ENCODE measurements around the gene KLHL11.
A peak's percentile ranks its signal among the peaks of the same experiment; 100 is the strongest.
"Not testable (repeated sequence)": the region's sequence is repeated elsewhere in the genome, so short reads cannot be mapped to it uniquely, and the experiment has no call there.

Gene KLHL11

DNA sequence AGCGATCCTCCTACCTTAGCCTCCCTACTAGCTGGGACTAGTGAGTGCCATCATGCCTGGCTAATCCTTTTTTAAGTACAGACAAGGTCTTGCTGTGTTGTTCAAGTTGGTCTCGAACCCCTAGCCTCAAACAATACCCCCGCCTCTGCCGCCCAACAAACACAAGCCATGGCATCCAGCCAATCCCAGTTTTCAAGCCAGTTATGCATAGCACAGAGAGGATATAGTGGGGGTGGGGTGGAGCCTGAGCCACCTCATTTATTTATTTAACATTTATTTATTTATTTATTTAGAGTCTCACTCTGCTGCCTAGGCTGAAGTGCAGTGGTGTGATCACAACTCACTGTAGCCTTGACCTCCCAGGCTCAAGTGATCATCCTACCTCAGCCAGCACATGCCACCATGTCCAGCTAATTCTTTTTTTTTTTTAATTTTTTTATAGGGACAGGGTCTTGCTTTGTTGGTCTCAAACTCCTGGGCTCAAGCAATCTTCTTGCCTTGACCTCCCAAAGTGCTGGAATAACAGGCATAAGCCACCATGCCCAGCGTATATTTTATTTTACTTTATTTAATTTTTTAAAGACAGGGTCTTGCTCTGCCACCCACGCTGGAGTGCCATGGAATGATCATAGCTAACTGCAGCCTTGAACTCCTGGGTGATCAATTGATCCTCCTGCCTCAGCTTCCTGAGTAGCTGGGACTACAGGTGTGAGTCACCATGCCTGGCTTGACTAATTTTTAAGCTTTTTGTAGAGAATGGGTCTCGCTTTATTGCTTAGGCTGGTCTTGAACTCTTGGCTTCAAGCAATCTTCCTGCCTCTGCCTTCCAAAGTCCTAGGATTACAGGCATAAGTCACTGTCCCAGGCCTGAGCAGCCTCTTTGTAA is 26.2 kb upstream of the KLHL11 start:
- TF ChIP-seq CTCF (IDR thresholded peaks at IDR 0.05; ENCODE audit: borderline replicate concordance, control extremely low read depth, extremely low read depth, insufficient read depth, missing control alignments) = no peak
- in situ Hi-C loops (cut with MboI; ENCODE audit: low sequenced_read_pairs, unreplicated experiment) = no loop called here
- no peak for DNase-seq (ENCODE audit: low spot score)

DNA sequence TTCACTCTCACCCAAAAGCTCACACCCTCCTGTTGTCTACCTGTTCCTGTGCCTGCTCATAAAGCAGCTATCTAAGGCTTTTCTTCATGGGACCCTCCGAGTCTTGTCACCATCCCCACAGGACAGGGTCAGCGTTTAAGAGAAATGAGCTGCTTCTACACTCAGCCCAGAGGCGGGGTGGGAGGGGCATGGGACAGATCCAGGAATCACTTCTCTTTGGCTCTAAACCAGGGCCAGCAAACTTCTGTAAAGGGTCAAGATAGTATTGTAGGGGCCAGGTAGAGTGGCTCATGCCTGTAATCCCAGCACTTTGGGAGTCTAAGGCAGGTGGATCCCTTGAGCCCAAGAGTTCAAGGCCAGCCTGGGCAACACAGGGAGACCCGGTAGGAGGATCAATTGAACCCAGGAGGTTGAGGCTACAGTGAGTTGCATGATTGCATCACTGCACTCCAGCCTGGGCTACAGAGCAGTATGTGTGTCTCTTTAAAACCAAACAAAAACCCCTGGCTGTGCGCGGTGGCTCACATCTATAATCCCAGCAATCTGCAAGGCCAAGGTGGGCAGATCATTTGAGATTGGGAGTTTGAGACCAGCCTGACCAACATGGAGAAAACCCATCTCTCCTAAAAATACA is 23.2 kb upstream of the KLHL11 start:
- in situ Hi-C loops (cut with MboI; ENCODE audit: low sequenced_read_pairs, unreplicated experiment) = no loop called here
- no peak for TF ChIP-seq CTCF (IDR thresholded peaks at IDR 0.05; ENCODE audit: borderline replicate concordance, control extremely low read depth, extremely low read depth, insufficient read depth, missing control alignments)
- DNase-seq (ENCODE audit: low spot score) = no peak

- in situ Hi-C loops (cut with MboI; ENCODE audit: low sequenced_read_pairs, unreplicated experiment) = no loop called here
- peak; percentile 1 for TF ChIP-seq CTCF (IDR thresholded peaks at IDR 0.05; ENCODE audit: borderline replicate concordance, control extremely low read depth, extremely low read depth, insufficient read depth, missing control alignments)
- DNase-seq (ENCODE audit: low spot score) = no peak
Measured at GRCh38 chr17:41885733-41886132, 20.5 kb upstream of the KLHL11 start.

DNA sequence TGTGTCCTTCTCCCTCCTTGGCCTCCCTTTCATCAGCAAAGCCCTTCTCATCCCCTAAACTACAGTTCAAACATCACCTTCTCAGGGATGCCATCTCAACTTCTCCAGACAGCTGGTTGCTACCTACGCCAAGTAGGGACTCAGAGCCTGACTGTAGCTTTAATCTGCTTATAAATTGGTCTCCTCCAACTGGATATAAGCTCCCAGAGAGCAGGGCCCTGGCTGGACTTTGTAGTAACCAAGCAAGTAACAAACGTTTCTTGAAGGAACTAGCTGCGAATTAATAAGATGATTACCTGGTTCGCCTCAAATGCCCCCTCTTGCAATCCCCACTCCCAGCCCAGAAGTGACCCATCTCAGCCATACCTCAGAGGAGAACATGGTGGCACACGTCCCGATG is 17.5 kb upstream of the KLHL11 start:
- no peak for TF ChIP-seq CTCF (IDR thresholded peaks at IDR 0.05; ENCODE audit: borderline replicate concordance, control extremely low read depth, extremely low read depth, insufficient read depth, missing control alignments)
- in situ Hi-C loops (cut with MboI; ENCODE audit: low sequenced_read_pairs, unreplicated experiment) = no loop called here
- DNase-seq (ENCODE audit: low spot score) = no peak

DNA sequence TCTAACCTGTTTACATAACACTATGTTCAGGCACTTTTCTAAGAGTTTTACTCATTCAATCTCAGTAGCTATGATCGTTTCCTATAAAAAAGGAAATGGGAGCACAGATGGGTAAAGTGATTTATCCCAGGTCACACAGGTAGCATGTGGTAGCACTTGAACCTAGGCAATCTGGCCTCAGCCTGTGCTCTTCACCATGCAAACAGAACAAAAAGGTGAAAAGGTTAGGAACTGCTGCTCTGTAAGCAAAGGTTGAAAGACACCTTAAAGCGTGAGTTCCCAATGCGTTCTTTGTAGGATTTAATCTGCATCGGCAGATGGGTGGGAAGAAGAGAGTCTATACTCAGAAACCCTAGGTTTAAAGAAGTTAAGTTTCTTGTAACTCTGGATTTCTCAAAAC is 14.9 kb upstream of the KLHL11 start:
- in situ Hi-C loops (cut with MboI; ENCODE audit: low sequenced_read_pairs, unreplicated experiment) = no loop called here
- no peak for DNase-seq (ENCODE audit: low spot score)
- TF ChIP-seq CTCF (IDR thresholded peaks at IDR 0.05; ENCODE audit: borderline replicate concordance, control extremely low read depth, extremely low read depth, insufficient read depth, missing control alignments) = no peak

GRCh38 chr17:41874293-41874670 is 9.1 kb upstream of the KLHL11 start:
- in situ Hi-C loops (cut with MboI; ENCODE audit: low sequenced_read_pairs, unreplicated experiment) = not testable (repeated sequence)

More at GRCh38 chr17:41874293-41874670, 9.1 kb upstream of the KLHL11 start:
- DNase-seq (ENCODE audit: low spot score) = not testable (repeated sequence)
